Measurements from ENCODE around the gene SNAPC5.

GRCh38 chr15:66545255-66545654, 47.7 kb upstream of the SNAPC5 start:
- no peak for TF ChIP-seq CTCF (IDR thresholded peaks at IDR 0.05)
- TF ChIP-seq POLR2A (IDR thresholded peaks at IDR 0.05): no peak

Data from esophagus squamous epithelium (tissue), 4 donors.